Astrocyte of the cerebellum (primary cell): ENCODE data around the gene CFAP45.

Experiments
- DNase-seq: peaks from one replicate; pipeline ENCODE4 v3.0.0-alpha.2; 2011; ENCODE audit warnings: low read depth
- H3K4me3 ChIP-seq: 2 replicates; pipeline ENCODE4 v1.5.1; 2011; ENCODE audit warnings: mild to moderate bottlenecking, low read depth, low read length, moderate library complexity
- CTCF ChIP-seq: IDR thresholded peaks from 2 replicates; pipeline ENCODE4 v1.5.1; 2012; ENCODE audit warnings: low read length, low read depth, moderate library complexity, mild to moderate bottlenecking; ENCODE audit errors: missing control alignments
- in situ Hi-C: cut with HindIII; loops from 2 replicates; pipeline ENCODE4 v1.10.0; 2017; ENCODE audit warnings: low sequenced_read_pairs

Gene CFAP45

GRCh38 chr1:159941141-159941540 lies 41.2 kb upstream of the CFAP45 start:
- in situ Hi-C loops: no loop called here
- no peak overlapping the region for H3K4me3 ChIP-seq
- TF ChIP-seq CTCF: no peak
- DNase-seq: no peak

- in situ Hi-C loops: no loop called here
- no peak for DNase-seq
- no peak for TF ChIP-seq CTCF
- H3K4me3 ChIP-seq: no peak overlapping the region
Measured at GRCh38 chr1:159940006-159940620, 40.1 kb upstream of the CFAP45 start.

- H3K4me3 ChIP-seq: no peak overlapping the region
- TF ChIP-seq CTCF: no peak
- DNase-seq: no peak
- in situ Hi-C loops: no loop called here
Measured at GRCh38 chr1:159939678-159940002, 39.7 kb upstream of the CFAP45 start.

- H3K4me3 ChIP-seq: no peak overlapping the region
- no peak for TF ChIP-seq CTCF
- in situ Hi-C loops: no loop called here
- DNase-seq: no peak
Measured at GRCh38 chr1:159938905-159939677, 39.1 kb upstream of the CFAP45 start.

- DNase-seq: no peak
- in situ Hi-C loops: no loop called here
- no peak for TF ChIP-seq CTCF
- H3K4me3 ChIP-seq: no peak overlapping the region
Measured at GRCh38 chr1:159938211-159938852, 38.4 kb upstream of the CFAP45 start.

GRCh38 chr1:159937054-159937750 lies 37.2 kb upstream of the CFAP45 start:
- no peak overlapping the region for H3K4me3 ChIP-seq
- no peak for DNase-seq
- no peak for TF ChIP-seq CTCF
- in situ Hi-C loops: no loop called here
